ENCODE data around the gene DNAH6. TPM values are rescaled to one million over a fixed set of nuclear protein-coding genes. Genes with fewer than 3 reads are reported as not detected.

DNAH6 gene
- polyA plus RNA-seq, 1 donor (not counting 4 experiments of a cell fraction or from before 2014, with no cell fraction given) = 0.05 TPM

DNA sequence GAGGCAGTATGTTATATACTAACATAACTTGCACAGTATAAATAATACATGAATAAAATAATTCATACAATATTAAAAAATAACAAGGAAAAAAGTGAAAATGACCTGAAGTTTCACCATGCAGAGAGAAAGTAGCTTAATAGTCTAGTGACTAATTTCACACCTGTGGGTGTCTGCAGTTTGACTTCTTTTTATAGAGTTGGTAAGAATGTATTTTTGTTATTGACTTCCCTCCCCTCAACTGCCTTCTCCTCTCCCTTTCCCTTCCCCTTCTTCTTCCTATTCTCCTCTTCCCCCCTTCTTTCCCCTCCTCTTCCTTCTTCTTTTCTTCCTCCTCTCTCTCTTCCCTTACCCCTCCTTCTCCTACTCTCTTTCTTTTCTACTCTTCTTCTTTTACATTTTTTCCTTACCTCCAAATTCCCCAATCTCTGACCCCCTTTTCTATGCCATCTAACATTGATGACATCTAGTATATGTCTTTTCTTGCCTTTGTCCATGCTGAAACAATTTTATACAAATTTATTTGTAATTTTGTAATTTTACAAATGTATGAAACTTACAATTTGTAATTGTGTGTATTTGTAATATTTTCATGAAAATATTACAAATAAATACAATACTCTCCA is 3.1 kb downstream of the DNAH6 start:
- dilution Hi-C loops (cut with MboI; ENCODE audit: extremely low pct_ligation_motif_present, low sequenced_read_pairs) = no loop called here
- Histone ChIP-seq H3K4me3 (ENCODE audit: control insufficient read depth in 2 of 3, extremely low read depth in 1 of 3, insufficient read depth in 2 of 3, low read depth in 1 of 3, low read length in 3 of 3) (no peak overlapping the region), H3K9me3 (ENCODE audit: control insufficient read depth, low read depth, low read length) (no peaks in the 10 kb centered on the region), H3K27ac (ENCODE audit: control insufficient read depth, insufficient read depth, low read length) (no peak overlapping the region), H3K9ac (ENCODE audit: control insufficient read depth, extremely low read depth, insufficient read depth, low read length) (no peak overlapping the region), H4K20me1 (ENCODE audit: control insufficient read depth, extremely low read depth, insufficient read depth, low read length) (no peaks in the 10 kb centered on the region), H3K9me1 (ENCODE audit: control insufficient read depth, extremely low read depth, insufficient read depth, low read length) (no peaks in the 10 kb centered on the region), H2AFZ (ENCODE audit: control insufficient read depth, low read length) (no peak overlapping the region), H3K27me3 (ENCODE audit: control insufficient read depth, extremely low read depth, insufficient read depth, low read length) (no peaks in the 10 kb centered on the region), H3K4me1 (ENCODE audit: control insufficient read depth, extremely low read depth, insufficient read depth, low read length) (peaks cover 4% of the 10 kb centered on the region), H3K4me2 (ENCODE audit: control insufficient read depth, extremely low read depth, insufficient read depth, low read depth, low read length) (no peak overlapping the region), H3K79me2 (ENCODE audit: control insufficient read depth, insufficient read depth, low read length) (no peaks in the 10 kb centered on the region), H3K36me3 (ENCODE audit: control insufficient read depth in 2 of 2, extremely low read depth in 1 of 2, insufficient read depth in 2 of 2, low read length in 2 of 2) (no peaks in the 10 kb centered on the region)
- no peak for FAIRE-seq
- no peak for DNase-seq (ENCODE audit: low read depth, low spot score)
- TF ChIP-seq, protein P1, sequence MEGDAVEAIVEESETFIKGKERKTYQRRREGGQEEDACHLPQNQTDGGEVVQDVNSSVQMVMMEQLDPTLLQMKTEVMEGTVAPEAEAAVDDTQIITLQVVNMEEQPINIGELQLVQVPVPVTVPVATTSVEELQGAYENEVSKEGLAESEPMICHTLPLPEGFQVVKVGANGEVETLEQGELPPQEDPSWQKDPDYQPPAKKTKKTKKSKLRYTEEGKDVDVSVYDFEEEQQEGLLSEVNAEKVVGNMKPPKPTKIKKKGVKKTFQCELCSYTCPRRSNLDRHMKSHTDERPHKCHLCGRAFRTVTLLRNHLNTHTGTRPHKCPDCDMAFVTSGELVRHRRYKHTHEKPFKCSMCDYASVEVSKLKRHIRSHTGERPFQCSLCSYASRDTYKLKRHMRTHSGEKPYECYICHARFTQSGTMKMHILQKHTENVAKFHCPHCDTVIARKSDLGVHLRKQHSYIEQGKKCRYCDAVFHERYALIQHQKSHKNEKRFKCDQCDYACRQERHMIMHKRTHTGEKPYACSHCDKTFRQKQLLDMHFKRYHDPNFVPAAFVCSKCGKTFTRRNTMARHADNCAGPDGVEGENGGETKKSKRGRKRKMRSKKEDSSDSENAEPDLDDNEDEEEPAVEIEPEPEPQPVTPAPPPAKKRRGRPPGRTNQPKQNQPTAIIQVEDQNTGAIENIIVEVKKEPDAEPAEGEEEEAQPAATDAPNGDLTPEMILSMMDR (optimal IDR thresholded peaks at IDR 0.05 in 1 of 3, IDR thresholded peaks at IDR 0.05 in 1 of 3, conservative IDR thresholded peaks at IDR 0.05 in 1 of 3; ENCODE audit: extremely low read depth in 1 of 3, insufficient read depth in 2 of 3, low read length in 3 of 3) = no peak
- TF ChIP-seq EZH2 (IDR thresholded peaks at IDR 0.05; ENCODE audit: low read length) = no peak

DNA sequence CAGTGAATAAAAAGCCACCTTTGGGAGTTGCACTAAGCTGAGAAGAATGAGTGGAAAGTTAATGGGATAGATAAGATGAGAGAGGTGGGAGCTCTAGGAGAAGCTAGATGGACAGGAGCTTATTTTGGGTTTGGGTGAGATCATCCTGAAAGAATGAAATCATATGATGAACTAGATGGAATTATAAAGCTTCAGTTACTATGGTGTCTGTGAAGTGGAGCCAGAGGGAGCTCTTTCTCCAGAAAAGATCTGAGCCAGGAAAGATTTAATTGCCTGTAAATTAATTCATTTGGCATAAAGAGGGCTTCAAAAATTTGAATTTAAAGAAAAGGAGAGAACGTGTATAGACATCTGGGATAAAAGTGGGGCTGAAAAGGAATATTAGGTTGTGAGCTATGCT is 10.3 kb downstream of the DNAH6 start:
- H3K9me3 ChIP-seq (ENCODE audit: control insufficient read depth, low read depth, low read length) = no peaks in the 10 kb centered on the region
- H3K79me2 ChIP-seq (ENCODE audit: control insufficient read depth, insufficient read depth, low read length) = no peaks in the 10 kb centered on the region
- no peak overlapping the region for H2AFZ ChIP-seq (ENCODE audit: control insufficient read depth, low read length)
- no peaks in the 10 kb centered on the region for H4K20me1 ChIP-seq (ENCODE audit: control insufficient read depth, extremely low read depth, insufficient read depth, low read length)
- H3K4me3 ChIP-seq (ENCODE audit: control insufficient read depth in 2 of 3, extremely low read depth in 1 of 3, insufficient read depth in 2 of 3, low read depth in 1 of 3, low read length in 3 of 3) = no peak overlapping the region
- no peaks in the 10 kb centered on the region for H3K27me3 ChIP-seq (ENCODE audit: control insufficient read depth, extremely low read depth, insufficient read depth, low read length)
- TF ChIP-seq, protein P1 (optimal IDR thresholded peaks at IDR 0.05 in 1 of 3, IDR thresholded peaks at IDR 0.05 in 1 of 3, conservative IDR thresholded peaks at IDR 0.05 in 1 of 3; ENCODE audit: extremely low read depth in 1 of 3, insufficient read depth in 2 of 3, low read length in 3 of 3) = peak in 1 of 3 experiments; percentile 2
- no peak for TF ChIP-seq EZH2 (IDR thresholded peaks at IDR 0.05; ENCODE audit: low read length)
- FAIRE-seq (no peak), DNase-seq (ENCODE audit: low read depth, low spot score) (no peak)
- H3K27ac ChIP-seq (ENCODE audit: control insufficient read depth, insufficient read depth, low read length) = no peak overlapping the region
- no peak overlapping the region for H3K9ac ChIP-seq (ENCODE audit: control insufficient read depth, extremely low read depth, insufficient read depth, low read length)
- no peaks in the 10 kb centered on the region for H3K36me3 ChIP-seq (ENCODE audit: control insufficient read depth in 2 of 2, extremely low read depth in 1 of 2, insufficient read depth in 2 of 2, low read length in 2 of 2)
- no peak overlapping the region for H3K4me2 ChIP-seq (ENCODE audit: control insufficient read depth, extremely low read depth, insufficient read depth, low read depth, low read length)
- no peaks in the 10 kb centered on the region for H3K4me1 ChIP-seq (ENCODE audit: control insufficient read depth, extremely low read depth, insufficient read depth, low read length)
- H3K9me1 ChIP-seq (ENCODE audit: control insufficient read depth, extremely low read depth, insufficient read depth, low read length) = no peaks in the 10 kb centered on the region
- dilution Hi-C loops (cut with MboI; ENCODE audit: extremely low pct_ligation_motif_present, low sequenced_read_pairs) = no loop called here
